A375 (cell line): ENCODE data around the gene PDE12. TPM values are rescaled to one million over a fixed set of nuclear protein-coding genes. Genes with fewer than 3 reads are reported as not detected.

Experiments used
- small RNA-seq: library from RNA; depleted of rRNA; stranded (forward); fragments of <200 nt; gene quantifications from one replicate; pipeline ENCODE3, GENCODE V24; 2014
- total RNA-seq: library from RNA; depleted of rRNA; stranded (reverse); fragments of >200 nt; shearing (Covaris generic); gene quantifications from 2 replicates; pipeline ENCODE4 v1.2.3, GENCODE V29; 2014; rRNA removed

PDE12 gene, protein sequence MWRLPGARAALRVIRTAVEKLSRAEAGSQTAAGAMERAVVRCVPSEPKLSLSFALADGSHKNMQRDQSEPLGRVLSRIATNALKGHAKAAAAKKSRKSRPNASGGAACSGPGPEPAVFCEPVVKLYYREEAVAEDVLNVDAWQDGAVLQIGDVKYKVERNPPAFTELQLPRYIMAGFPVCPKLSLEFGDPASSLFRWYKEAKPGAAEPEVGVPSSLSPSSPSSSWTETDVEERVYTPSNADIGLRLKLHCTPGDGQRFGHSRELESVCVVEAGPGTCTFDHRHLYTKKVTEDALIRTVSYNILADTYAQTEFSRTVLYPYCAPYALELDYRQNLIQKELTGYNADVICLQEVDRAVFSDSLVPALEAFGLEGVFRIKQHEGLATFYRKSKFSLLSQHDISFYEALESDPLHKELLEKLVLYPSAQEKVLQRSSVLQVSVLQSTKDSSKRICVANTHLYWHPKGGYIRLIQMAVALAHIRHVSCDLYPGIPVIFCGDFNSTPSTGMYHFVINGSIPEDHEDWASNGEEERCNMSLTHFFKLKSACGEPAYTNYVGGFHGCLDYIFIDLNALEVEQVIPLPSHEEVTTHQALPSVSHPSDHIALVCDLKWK
- 23.8 and 26.5 TPM in 2 replicates for total RNA-seq

DNA sequence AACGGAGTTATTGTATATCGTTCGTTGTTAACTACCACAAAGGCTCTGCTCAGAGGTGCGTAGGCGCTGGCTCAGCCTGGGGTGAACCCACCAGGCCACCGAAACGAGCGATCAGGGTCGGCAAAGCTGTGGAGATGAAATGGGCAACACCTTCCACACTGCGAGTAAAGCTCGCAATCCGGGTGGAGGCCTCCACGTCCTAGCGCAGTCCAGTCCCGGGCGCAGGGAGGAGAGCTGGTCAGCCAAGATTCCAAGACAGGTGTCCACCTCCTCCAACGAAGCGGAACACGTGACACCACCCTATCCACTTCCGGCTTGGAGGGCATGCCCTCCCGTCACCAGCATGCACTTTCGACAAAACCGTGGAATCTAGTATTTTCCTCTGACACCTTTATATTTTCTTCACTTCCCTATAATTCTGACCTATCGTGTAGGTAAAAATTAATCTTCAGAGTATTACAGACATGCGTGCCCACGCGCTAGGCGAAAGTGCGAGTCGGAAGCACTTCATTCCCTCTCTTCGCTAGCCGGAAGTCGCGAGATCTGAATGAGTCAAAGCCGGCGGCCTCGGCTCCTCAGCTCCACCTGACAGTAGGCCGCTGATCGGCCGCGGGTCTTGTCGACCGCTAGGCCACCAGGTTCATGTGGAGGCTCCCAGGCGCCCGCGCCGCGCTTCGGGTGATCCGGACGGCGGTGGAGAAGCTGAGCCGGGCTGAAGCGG lies at the start of gene PDE12:
Gene PDE12 (plus strand): TSS at position 537 of the 721 bp plus-strand sequence. CDS start 106 bp downstream, at position 643.

DNA sequence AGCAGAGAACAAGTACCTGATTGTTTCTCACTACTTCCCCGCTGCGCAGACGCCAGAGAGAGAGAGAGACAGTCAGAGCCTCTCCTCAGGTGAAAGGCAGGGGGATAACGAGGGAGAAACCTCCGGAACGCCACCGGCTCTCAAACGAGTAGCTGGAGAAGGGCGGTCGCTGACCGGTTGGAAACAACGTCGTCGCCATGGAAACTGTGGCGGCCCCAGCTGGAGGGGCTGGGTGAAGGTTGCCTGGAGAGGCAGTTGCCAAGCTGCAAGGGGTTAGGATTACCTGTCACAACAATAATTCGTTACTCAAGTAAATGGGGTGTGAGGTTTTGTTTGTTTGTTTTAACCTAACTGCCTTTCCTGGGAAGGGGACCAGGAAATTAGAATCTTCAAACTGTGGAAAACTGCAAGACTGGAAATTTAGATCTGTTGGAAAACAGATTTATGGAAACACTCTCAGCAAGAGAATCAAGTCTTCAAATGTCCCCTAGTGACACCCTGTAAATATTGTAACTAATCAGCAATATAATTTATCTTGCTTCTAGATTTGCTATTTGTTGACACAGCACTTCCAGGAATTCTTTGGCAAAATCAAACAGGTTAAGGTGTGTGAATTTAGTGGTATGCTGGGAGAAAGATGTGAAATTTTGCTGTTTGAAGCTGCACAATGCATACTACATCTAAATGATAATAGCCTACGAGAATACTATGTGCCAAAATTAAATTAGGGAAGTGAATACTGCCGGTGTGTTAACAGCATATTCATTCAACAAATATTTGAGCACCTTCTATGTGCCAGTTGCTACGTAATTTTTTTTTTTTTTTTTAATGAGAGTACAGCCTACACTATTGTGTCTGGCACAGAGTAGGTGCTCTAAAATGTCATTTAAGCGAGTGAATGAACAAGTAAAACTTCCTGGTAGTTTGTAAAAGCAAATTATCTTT lies 11.6 kb upstream of the PDE12 start, which contains the start of gene DNAH12:
Gene DNAH12 (minus strand): TSS at position 164 of the 945 bp plus-strand sequence. CDS start 1,474 bp downstream, outside the sequence.

DNA sequence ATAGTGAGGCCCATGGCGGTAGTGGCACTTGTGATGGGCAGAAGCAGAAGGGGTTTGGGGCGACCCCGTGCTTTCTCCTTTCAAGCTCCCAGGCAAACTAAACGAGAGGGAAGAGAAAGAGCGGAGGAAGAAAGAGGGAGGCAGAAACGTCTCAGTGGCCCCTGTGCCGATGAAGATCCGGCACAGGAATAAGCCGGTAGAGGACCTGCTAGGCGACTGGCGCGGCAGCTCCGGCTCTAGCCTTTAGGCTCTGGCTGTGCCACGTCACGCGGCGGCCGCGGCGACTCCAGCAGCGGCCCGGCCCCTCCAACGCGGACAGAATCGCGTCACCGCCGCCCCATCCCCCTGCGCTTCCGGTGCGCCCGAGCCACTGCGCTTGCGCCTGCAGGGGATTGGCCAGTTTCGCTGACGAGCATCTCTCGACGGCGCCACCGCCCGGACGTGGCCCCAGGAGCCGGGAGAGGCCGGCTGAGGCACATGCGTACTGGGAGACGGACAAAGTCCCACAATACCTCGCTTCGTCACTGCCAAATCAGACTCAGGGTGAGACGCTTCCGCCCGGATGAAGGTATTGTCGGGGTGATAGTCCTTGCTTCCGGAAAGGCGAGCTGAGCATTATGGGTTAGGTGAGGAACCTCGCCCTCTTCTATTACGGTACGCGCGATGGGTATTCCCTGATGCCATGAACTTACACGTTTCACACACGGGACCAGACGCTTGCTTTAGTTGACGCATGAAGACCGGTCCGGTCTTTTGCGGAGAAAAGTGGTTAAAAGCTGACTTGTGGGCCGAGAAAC lies 41.3 kb downstream of the PDE12 start, which contains the start of gene ARF4:
Gene ARF4 (minus strand): TSS at position 218 of the 797 bp plus-strand sequence. CDS start 204 bp downstream, at position 14.

Small RNA genes lying within 50 kb of the gene (small RNA-seq; reads per million reads assigned to genes)
- not detected for gene RNU6-108P
- not detected for gene RNU6-1181P
- gene RNU6-483P, result not detected

Other genes with a start within 250 kb of the PDE12 start
- gene DNAH12, start 11.9 kb upstream of the PDE12 start, total RNA-seq, result under 0.01 TPM in 1 of 2 replicates, not detected in the other
- gene ARF4, start 41.1 kb downstream of the PDE12 start, total RNA-seq, result 86.3 and 99.3 TPM in 2 replicates
- 21.3 and 22.6 TPM in 2 replicates for gene DENND6A, start 136.8 kb downstream of the PDE12 start, total RNA-seq
- gene SLMAP, start 200.0 kb downstream of the PDE12 start, total RNA-seq, result 44.6 and 51.2 TPM in 2 replicates